Lung (tissue), 12 donors: ENCODE data around the gene PPEF2. TPM values are rescaled to one million over a fixed set of nuclear protein-coding genes. Genes with fewer than 3 reads are reported as not detected.
A peak's percentile ranks its signal among the peaks of the same experiment; 100 is the strongest.

Experiments used
- ATAC-seq: fragments of 200-7000 bp; cut with Tn5 transposase; one replicate; pipeline ENCODE4 v1.9.1; 2020; ENCODE audit warnings: moderate number of reproducible peaks; ENCODE audit not compliant: insufficient read depth, low FRiP score
- DNase-seq, 3 donors: peaks; one replicate each; pipeline ENCODE4 v3.0.0-alpha.2; 2013 to 2017
- H3K27ac ChIP-seq, 2 donors: one replicate each; pipeline ENCODE4 v1.5.1; 2013; ENCODE audit warnings: mild to moderate bottlenecking in 2 of 2, moderate library complexity in 2 of 2, control low read depth in 1 of 2, inconsistent platforms in 1 of 2, low read depth in 1 of 2, low read length in 1 of 2
- H3K27me3 ChIP-seq, 3 donors: one replicate each; pipeline ENCODE4 v1.5.1; 2013; ENCODE audit warnings: low read length in 2 of 3; ENCODE audit not compliant: control insufficient read depth in 3 of 3, insufficient read depth in 3 of 3
- H3K36me3 ChIP-seq, 4 donors: one replicate each; pipeline ENCODE4 v1.5.1; 2013; ENCODE audit warnings: low read length in 4 of 4, mild to moderate bottlenecking in 1 of 4, moderate library complexity in 1 of 4; ENCODE audit not compliant: control insufficient read depth in 4 of 4, insufficient read depth in 4 of 4
- H3K4me1 ChIP-seq, 5 donors: one replicate each; pipeline ENCODE4 v1.5.1; 2013; ENCODE audit warnings: low read length in 5 of 5, mild to moderate bottlenecking in 2 of 5, moderate library complexity in 1 of 5; ENCODE audit not compliant: control insufficient read depth in 5 of 5, insufficient read depth in 5 of 5
- H3K4me3 ChIP-seq: one replicate; pipeline ENCODE4 v1.5.1; 2013; ENCODE audit warnings: mild to moderate bottlenecking, control low read depth, moderate library complexity
- H3K9ac ChIP-seq, 2 donors: one replicate each; pipeline ENCODE4 v1.5.1; 2013; ENCODE audit warnings: low read length in 2 of 2, control low read depth in 1 of 2; ENCODE audit not compliant: insufficient read depth in 1 of 2
- H3K9me3 ChIP-seq, 4 donors: one replicate each; pipeline ENCODE4 v1.5.1; 2013; ENCODE audit warnings: low read length in 3 of 4, mild to moderate bottlenecking in 1 of 4, moderate library complexity in 1 of 4; ENCODE audit not compliant: control insufficient read depth in 4 of 4, insufficient read depth in 3 of 4
- WGBS, 2 donors: extraction: QIAGEN DNeasy Blood & Tissue Kit; methylation state at CpG; one replicate each; pipeline ENCODE4 v1.1.7; 2013; 5-methylcytosine and 5-hydroxymethylcytosine counted together
- polyA plus RNA-seq, 2 donors: library from polyadenylated mRNA; stranded (reverse); fragments of 200-250 nt; gene quantifications; one replicate each; pipeline ENCODE4 v1.2.1, GENCODE V29; 2013
- total RNA-seq, 2 donors: library from RNA; depleted of rRNA in 1 of 2; stranded (reverse); fragments of >200 nt in 1 of 2; gene quantifications; one replicate each; pipeline ENCODE4 v1.2.1, GENCODE V29; 2014 to 2021
- TF ChIP-seq, protein P1 (sequence below): IDR thresholded peaks from 2 replicates; pipeline ENCODE4 v1.5.1; 2012; ENCODE audit warnings: mild to moderate bottlenecking; ENCODE audit errors: control extremely low read depth, extremely low read depth
- donor health status: control.
- donor health status: control.
- donor health status: Bipolar disorder and iron deficiency.
- donor health status: healthy.
- donor health status: DM: yes; HTN: yes; CAD: no.

Gene PPEF2
- total and polyA plus RNA-seq, 4 donors: 0.01 TPM; not detected in 3

DNA sequence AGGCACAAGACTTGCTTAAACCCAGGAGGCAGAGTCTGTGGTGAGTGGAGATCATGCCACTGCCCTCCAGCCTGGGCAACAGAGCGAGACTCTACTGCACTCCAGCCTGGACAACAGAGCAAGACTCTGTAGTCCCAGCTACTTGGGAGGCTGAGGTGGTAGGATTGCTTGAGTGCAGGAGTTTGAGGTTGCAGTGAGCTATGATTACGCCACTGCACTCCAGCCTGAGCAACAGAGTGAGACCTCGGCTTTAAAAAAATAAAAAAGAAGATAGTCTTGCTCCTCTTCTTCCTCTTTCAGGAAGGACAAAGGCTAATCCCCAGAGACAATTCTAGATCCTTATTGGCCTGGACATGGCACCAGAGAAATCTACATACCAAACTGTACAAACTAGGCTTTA is 5.7 kb upstream of the PPEF2 start:
- TF ChIP-seq, protein P1, sequence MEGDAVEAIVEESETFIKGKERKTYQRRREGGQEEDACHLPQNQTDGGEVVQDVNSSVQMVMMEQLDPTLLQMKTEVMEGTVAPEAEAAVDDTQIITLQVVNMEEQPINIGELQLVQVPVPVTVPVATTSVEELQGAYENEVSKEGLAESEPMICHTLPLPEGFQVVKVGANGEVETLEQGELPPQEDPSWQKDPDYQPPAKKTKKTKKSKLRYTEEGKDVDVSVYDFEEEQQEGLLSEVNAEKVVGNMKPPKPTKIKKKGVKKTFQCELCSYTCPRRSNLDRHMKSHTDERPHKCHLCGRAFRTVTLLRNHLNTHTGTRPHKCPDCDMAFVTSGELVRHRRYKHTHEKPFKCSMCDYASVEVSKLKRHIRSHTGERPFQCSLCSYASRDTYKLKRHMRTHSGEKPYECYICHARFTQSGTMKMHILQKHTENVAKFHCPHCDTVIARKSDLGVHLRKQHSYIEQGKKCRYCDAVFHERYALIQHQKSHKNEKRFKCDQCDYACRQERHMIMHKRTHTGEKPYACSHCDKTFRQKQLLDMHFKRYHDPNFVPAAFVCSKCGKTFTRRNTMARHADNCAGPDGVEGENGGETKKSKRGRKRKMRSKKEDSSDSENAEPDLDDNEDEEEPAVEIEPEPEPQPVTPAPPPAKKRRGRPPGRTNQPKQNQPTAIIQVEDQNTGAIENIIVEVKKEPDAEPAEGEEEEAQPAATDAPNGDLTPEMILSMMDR: no peak
- no peak overlapping the region for H3K27ac ChIP-seq
- peaks cover 0 to 3% (median 0%) of the 10 kb centered on the region in 4 donors for H3K9me3 ChIP-seq
- DNase-seq: no peak
- peaks cover 0 to under 1% (median 0%) of the 10 kb centered on the region in 5 donors for H3K4me1 ChIP-seq
- no peaks in the 10 kb centered on the region for H3K27me3 ChIP-seq
- no peaks in the 10 kb centered on the region for H3K36me3 ChIP-seq
- ATAC-seq: no peak
- WGBS, 2 donors: 50 to 75% methylated on average over 3 of the region's 3 CpGs
- no peak overlapping the region for H3K4me3 ChIP-seq
- H3K9ac ChIP-seq: no peak overlapping the region

DNA sequence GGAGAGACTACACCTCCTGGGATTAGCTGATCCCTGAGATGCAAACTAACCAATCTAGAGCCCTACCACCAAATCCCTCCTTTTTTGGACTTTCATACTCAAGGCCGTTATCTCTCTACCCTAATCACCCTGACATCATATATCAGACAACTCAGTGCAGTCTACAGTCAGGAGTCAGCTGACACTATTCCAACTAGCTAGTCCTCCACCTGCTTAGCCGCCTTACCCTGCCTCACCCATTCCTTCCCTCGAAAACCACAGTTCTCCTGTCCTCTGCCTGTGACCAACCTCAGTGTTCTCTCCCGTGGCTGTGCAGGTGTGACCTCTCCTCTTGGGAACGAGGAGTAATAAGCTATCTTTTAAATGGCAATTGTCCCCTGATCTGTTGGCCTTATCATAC is 1.8 kb upstream of the PPEF2 start:
- Histone ChIP-seq H3K27ac (no peak overlapping the region), H3K9ac (no peak overlapping the region), H3K9me3 (no peaks in the 10 kb centered on the region), H3K4me3 (no peak overlapping the region), H3K4me1 (no peaks in the 10 kb centered on the region), H3K36me3 (no peaks in the 10 kb centered on the region), H3K27me3 (peaks cover 0 to 3% (median 3%) of the 10 kb centered on the region in 3 donors)
- no peak for DNase-seq
- TF ChIP-seq, protein P1: no peak
- no peak for ATAC-seq
- WGBS, 2 donors: 77 to 89% methylated on average over 5 of the region's 5 CpGs

DNA sequence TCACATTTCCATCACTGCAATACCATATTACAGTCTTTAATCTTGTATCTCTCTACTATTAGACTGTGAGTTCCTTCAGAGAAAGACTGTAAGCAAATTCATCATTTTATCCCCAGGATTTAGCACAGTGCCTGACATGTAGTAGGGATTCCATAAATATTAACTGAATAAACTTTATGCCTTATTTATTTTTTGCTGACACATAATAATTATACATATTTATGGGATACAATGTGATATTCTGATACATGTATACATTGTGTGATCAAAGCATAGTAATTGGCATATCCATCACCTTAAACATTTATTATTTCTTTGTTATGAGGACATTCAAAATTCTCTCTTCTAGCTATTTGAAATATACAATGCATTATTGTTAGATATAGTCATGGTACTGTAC is 3.7 kb downstream of the PPEF2 start:
- Histone ChIP-seq H3K4me1 (no peaks in the 10 kb centered on the region), H3K9ac (no peak overlapping the region), H3K9me3 (no peaks in the 10 kb centered on the region), H3K27me3 (peaks cover 0 to 3% (median 3%) of the 10 kb centered on the region in 3 donors), H3K27ac (no peak overlapping the region), H3K4me3 (no peak overlapping the region), H3K36me3 (no peaks in the 10 kb centered on the region)
- no peak for ATAC-seq
- no peak for DNase-seq
- TF ChIP-seq, protein P1: no peak

DNA sequence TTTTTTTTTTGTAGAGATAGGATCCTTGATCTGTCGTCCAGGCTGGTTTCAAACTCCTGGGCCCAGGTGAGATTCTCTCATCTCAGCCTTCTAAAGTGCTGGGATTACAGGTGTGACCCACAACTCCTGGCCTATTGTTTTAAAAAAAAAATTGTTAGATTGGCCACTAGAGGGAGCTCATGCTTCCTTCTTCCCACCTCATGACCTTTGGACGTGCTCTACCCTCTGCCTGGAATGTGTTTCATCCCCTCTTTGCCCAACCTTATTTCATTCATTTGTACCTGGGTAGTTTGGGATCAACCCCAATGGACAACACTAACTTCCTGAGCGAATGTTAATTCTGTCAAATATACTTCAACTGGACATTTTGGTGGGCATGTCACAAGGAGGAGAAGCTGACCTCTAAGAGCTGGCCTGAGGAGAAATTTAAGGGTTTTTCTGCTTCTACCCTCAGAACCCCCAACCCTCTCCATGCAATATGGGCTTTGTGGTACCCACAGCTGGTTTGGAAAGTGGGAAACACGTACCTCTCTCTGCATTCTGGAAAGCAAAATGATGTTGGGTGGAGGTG is 6.4 kb downstream of the PPEF2 start:
- 46 to 53% methylated on average over 4 of the region's 4 CpGs for WGBS, 2 donors
- Histone ChIP-seq H3K27ac (no peak overlapping the region), H3K4me3 (peak overlapping the region; percentile 8), H3K9me3 (no peaks in the 10 kb centered on the region), H3K4me1 (no peaks in the 10 kb centered on the region), H3K9ac (no peak overlapping the region), H3K36me3 (no peaks in the 10 kb centered on the region), H3K27me3 (peaks cover 0 to 3% (median 0%) of the 10 kb centered on the region in 3 donors)
- TF ChIP-seq, protein P1: peak; percentile 18
- peak in 2 of 3 donors; percentile 6 to 25 for DNase-seq
- ATAC-seq: peak; percentile 66
